A549 (cell line): ENCODE data around the gene SETD1B. TPM values are rescaled to one million over a fixed set of nuclear protein-coding genes. Genes with fewer than 3 reads are reported as not detected.

Experiments
- ATAC-seq, 2 experiments: fragments of 200-7000 bp in 1 of 2; fragments of >200 bp in 1 of 2; cut with Nextera tagmentation in 1 of 2; cut with Tn5 transposase in 1 of 2; 3 replicates each; pipeline versions ENCODE4 v1.8.0 to v1.9.1; 2018 to 2020; ENCODE audit warnings: mild to moderate bottlenecking in 1 of 2, moderate library complexity in 1 of 2
- CTCF ChIA-PET: fragments of 300-600 bp; sonication (Branson Sonifier 250); formaldehyde crosslinking; extraction: SDS; loops from one replicate; lab custom pipeline; 2021; ENCODE audit warnings: antibody characterized with exemption, inconsistent platforms; lab: Yijun Ruan, JAX
- POLR2A ChIA-PET: fragments of 350-600 bp; formaldehyde crosslinking; extraction: SDS; loops from one replicate; lab custom pipeline; 2021; ENCODE audit warnings: antibody characterized with exemption, inconsistent platforms; lab: Yijun Ruan, JAX
- DNase-seq, 2 experiments: peaks; one replicate each; pipeline versions ENCODE4 v3.0.0 to v3.0.0-alpha.2; 2011 to 2016; ENCODE audit warnings: low read depth in 1 of 2, low spot score in 1 of 2
- FAIRE-seq: peaks from 2 replicates; lab custom pipeline; 2011; peaks lifted over from hg19 to GRCh38; lab: Jason Lieb, UNC
- H3K27ac ChIP-seq, 2 experiments: fragments of >200 bp; sonication (Bioruptor Twin); formaldehyde crosslinking; 3 replicates each; pipeline ENCODE4 v1.5.1; 2016 to 2017
- H3K4me1 ChIP-seq: fragments of >200 bp; sonication (Bioruptor Twin); formaldehyde crosslinking; 3 replicates; pipeline ENCODE4 v1.6.1; 2016
- H3K4me2 ChIP-seq: fragments of >200 bp; sonication (Bioruptor Twin); formaldehyde crosslinking; 3 replicates; pipeline ENCODE4 v1.6.1; 2016
- H3K4me3 ChIP-seq: fragments of >200 bp; sonication (Bioruptor Twin); formaldehyde crosslinking; 3 replicates; pipeline ENCODE4 v1.5.1; 2016
- H3K9me3 ChIP-seq: fragments of >200 bp; sonication (Bioruptor Twin); formaldehyde crosslinking; 3 replicates; pipeline ENCODE4 v1.6.1; 2016
- CEBPB ChIP-seq, 2 experiments: fragments of >200 bp in 1 of 2; sonication (Bioruptor Twin) in 1 of 2; formaldehyde crosslinking in 1 of 2; IDR thresholded peaks; 2 replicates each; pipeline ENCODE4 v1.6.1; 2012 to 2016
- CHD4 ChIP-seq: fragments of 200-600 bp; sonication (generic); IDR thresholded peaks from 2 replicates; pipeline ENCODE4 v1.6.1; 2016; ENCODE audit warnings: antibody characterized with exemption, mild to moderate bottlenecking, borderline replicate concordance
- EHMT2 ChIP-seq: fragments of 200-600 bp; sonication (generic); IDR thresholded peaks from 2 replicates; pipeline ENCODE4 v1.6.1; 2016; ENCODE audit warnings: antibody characterized with exemption, low read depth, mild to moderate bottlenecking, moderate library complexity
- EP300 ChIP-seq, 2 experiments: fragments of >200 bp; sonication (Bioruptor Twin); formaldehyde crosslinking; IDR thresholded peaks; 2 replicates in 1 of 2; 3 replicates in 1 of 2; pipeline ENCODE4 v1.6.1; 2016 to 2017
- ESRRA ChIP-seq: fragments of 150-350 bp; IDR thresholded peaks from 2 replicates; pipeline ENCODE4 v1.6.1; 2014; ENCODE audit warnings: mild to moderate bottlenecking, low read length, borderline replicate concordance
- FOSL2 ChIP-seq, 2 experiments: fragments of 450-650 bp in 1 of 2; fragments of >200 bp in 1 of 2; sonication (Bioruptor Twin) in 1 of 2; formaldehyde crosslinking; IDR thresholded peaks; 2 replicates each; pipeline versions ENCODE4 v1.5.0 to v1.6.1; 2016 to 2020; ENCODE audit warnings: mild to moderate bottlenecking in 1 of 2, moderate library complexity in 1 of 2
- HDAC2 ChIP-seq: fragments of 200-600 bp; sonication (generic); IDR thresholded peaks from 2 replicates; pipeline ENCODE4 v1.6.1; 2016
- HOXB13 ChIP-seq: fragments of 250-450 bp; sonication (Bioruptor Pico); IDR thresholded peaks from 2 replicates; pipeline ENCODE4 v1.5.0; 2020; ENCODE audit warnings: low read depth, mild to moderate bottlenecking, moderate library complexity
- JUN ChIP-seq, 2 experiments: fragments of >200 bp; sonication (Bioruptor Twin); formaldehyde crosslinking; IDR thresholded peaks; 2 replicates in 1 of 2; 3 replicates in 1 of 2; pipeline ENCODE4 v1.6.1; 2016 to 2017
- KDM1A ChIP-seq: fragments of 200-600 bp; sonication (generic); IDR thresholded peaks from 2 replicates; pipeline ENCODE4 v1.6.1; 2016; ENCODE audit warnings: low read depth, mild to moderate bottlenecking
- KDM5A ChIP-seq: fragments of 200-600 bp; sonication (generic); IDR thresholded peaks from 2 replicates; pipeline ENCODE4 v1.6.1; 2016; ENCODE audit warnings: antibody characterized with exemption, mild to moderate bottlenecking
- MAZ ChIP-seq: fragments of 150-350 bp; IDR thresholded peaks from 2 replicates; pipeline ENCODE4 v1.6.1; 2014; ENCODE audit warnings: antibody characterized with exemption, low read depth, low read length, borderline replicate concordance
- NFE2L2 ChIP-seq: fragments of 150-350 bp; conservative IDR thresholded peaks from 2 replicates; pipeline ENCODE4 v1.6.1; 2014; ENCODE audit warnings: low read length
- POLR2A ChIP-seq: IDR thresholded peaks from 2 replicates; pipeline ENCODE4 v1.6.1; 2012; ENCODE audit warnings: mild to moderate bottlenecking, low read length
- RAD21 ChIP-seq, 2 experiments: fragments of >200 bp in 1 of 2; sonication (Bioruptor Twin) in 1 of 2; formaldehyde crosslinking in 1 of 2; IDR thresholded peaks in 1 of 2; conservative IDR thresholded peaks in 1 of 2; 2 replicates in 1 of 2; 3 replicates in 1 of 2; pipeline ENCODE4 v1.6.1; 2012 to 2018; ENCODE audit warnings: inconsistent platforms in 1 of 2
- RCOR1 ChIP-seq: fragments of 150-350 bp; IDR thresholded peaks from 2 replicates; pipeline ENCODE4 v1.6.1; 2014; ENCODE audit warnings: antibody characterized with exemption, low read length, low read depth
- TFCP2L1 ChIP-seq: fragments of 250-450 bp; sonication (Bioruptor Pico); IDR thresholded peaks from 2 replicates; pipeline ENCODE4 v1.5.0; 2021; ENCODE audit warnings: mild to moderate bottlenecking
- ZFP36 ChIP-seq: fragments of 450-650 bp; IDR thresholded peaks from 2 replicates; pipeline ENCODE4 v1.6.1; 2014; ENCODE audit warnings: borderline replicate concordance; ENCODE audit not compliant: partially characterized antibody
- ZNF302 ChIP-seq: fragments of 250-450 bp; sonication (Bioruptor Pico); IDR thresholded peaks from 2 replicates; pipeline ENCODE4 v1.9.0; 2021; ENCODE audit warnings: inconsistent platforms, mild to moderate bottlenecking, moderate library complexity
- WGBS: methylation state at CpG from one replicate; pipeline ENCODE4 v1.1.6; 2017; ENCODE audit errors: missing lambda C conversion rate; 5-methylcytosine and 5-hydroxymethylcytosine counted together
- polyA plus RNA-seq, 4 experiments: library from polyadenylated mRNA; depleted of rRNA in 3 of 4; stranded (reverse); fragments of >200 nt; fragmentation: RNase III in 1 of 4; extraction: RNeasy Plus Mini Kit Qiagen cat#74134 plus additional on column Dnase treatment in 1 of 4; gene quantifications; 2 replicates in 3 of 4; 3 replicates in 1 of 4; pipeline ENCODE4 v1.2.3, GENCODE V29; 2011 to 2017
- TF ChIP-seq, protein P1 (sequence below): fragments of 200-600 bp; sonication (generic); IDR thresholded peaks from 2 replicates; pipeline ENCODE4 v1.6.1; 2016; ENCODE audit warnings: antibody characterized with exemption, mild to moderate bottlenecking, moderate library complexity
- TF ChIP-seq, protein P2 (sequence below): IDR thresholded peaks from 2 replicates; pipeline ENCODE4 v1.6.1; 2012
- TF ChIP-seq, protein P3 (sequence below): IDR thresholded peaks from 2 replicates; pipeline ENCODE4 v1.6.1; 2012
- TF ChIP-seq, protein P4 (sequence below): fragments of 150-350 bp; IDR thresholded peaks from 2 replicates; pipeline ENCODE4 v1.6.1; 2014; ENCODE audit warnings: low read depth, mild to moderate bottlenecking, low read length
- TF ChIP-seq, protein P5 (sequence below): fragments of >200 bp; sonication (Bioruptor Twin); formaldehyde crosslinking; IDR thresholded peaks from 2 replicates; pipeline ENCODE4 v1.6.1; 2016
- TF ChIP-seq, protein P6 (sequence below): fragments of >200 bp; sonication (Bioruptor Twin); formaldehyde crosslinking; IDR thresholded peaks from 3 replicates; pipeline ENCODE4 v1.5.1; 2016
- TF ChIP-seq, protein P7 (sequence below): fragments of 250-450 bp; sonication (Bioruptor Pico); IDR thresholded peaks from 2 replicates; pipeline ENCODE4 v1.5.0; 2020; ENCODE audit warnings: low read depth, mild to moderate bottlenecking, moderate library complexity

SETD1B gene
- polyA plus RNA-seq, 2 of the 4 experiments (the other 2 are of a cell fraction), result 1.1 to 8.6 TPM

DNA sequence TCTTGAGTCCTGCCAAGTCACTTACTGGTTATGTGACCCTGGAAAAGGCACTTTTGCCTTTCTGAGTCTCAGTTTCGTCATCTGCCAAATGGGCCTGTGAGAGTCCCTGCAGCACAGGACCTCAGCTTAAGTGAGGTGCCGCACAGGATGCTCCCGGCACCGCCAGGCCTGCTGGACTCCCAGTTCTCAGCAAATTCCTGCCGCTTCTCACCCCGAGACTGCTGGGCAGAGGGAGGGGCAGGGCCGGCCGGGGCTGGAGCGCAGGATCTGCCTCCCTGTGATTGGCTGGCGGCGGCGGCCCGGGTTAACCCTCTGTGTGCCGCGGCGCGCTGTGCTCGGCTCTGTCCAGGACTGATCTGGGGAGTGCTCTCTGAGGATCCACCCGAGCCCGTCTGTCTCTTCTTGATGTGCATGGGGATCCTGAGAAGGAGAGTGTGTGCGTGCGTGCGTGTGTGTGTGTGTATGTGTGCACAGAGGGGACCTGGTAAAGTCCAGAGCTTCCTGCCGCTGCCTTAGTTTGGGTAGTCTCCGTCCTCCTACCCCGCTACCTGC lies 8.6 kb downstream of the SETD1B start:
- H3K9me3 ChIP-seq, result no peaks in the 10 kb centered on the region
- POLR2A ChIA-PET, result interaction anchor here (0.5 to 2.9 kb wide), 7 partner anchors 10 to 524 kb away, joined by 3 to 43 read pairs (median 5); partner anchors contain the start of genes PSMD9, RHOF and SETD1B
- no peak for FAIRE-seq

DNA sequence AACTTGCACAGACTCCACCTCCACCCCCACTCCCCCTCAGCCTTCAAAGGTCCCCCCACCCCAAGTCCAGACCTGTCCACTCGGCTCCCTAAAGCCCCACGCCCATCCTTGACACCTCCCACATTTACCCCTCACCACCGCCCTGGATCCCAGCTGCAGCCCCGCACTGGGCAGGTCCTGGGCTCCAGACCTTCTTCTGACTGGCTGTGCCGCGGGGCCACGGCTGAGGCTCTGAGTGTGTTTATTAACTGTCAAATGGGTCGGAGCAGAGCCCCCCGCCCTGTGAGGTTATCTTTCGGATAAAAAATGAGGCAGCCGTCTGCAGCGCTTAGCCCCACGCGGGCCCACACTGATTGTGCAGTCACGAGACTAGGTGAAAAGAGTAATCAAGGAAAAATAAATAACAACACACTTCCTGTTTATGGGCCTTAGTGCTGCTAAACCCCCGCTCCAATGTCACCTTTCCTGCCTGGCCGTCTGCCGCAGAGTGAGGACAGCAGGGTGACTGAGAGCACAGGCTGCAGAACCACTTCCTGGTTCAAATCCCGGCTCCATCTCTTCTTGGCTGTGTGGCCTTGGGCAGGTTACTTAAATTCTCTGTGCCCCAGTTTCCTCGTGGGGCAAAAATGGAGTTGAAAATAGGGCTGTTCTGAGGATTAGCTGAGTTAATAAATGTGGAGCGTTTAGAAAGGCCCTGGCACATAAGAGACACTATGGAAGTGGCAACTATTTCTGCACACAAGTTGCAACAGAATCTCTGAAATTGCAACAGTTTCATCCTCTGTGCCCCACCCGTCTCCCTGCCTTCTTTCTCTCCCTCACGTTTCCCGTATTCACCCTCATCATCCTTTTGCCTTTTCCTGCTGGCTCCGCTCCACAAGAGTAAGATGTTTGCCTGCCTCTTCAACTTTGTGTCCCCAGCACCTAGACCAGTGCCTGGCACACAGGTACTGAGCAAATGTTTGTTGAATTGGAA lies 9.4 kb downstream of the SETD1B start:
- H3K4me2 ChIP-seq, result peak overlapping the region; percentile 97
- H3K4me3 ChIP-seq, result peak overlapping the region; percentile 53; the same call in 2 of the 3 replicates
- 69% methylated on average over 25 of the region's 25 CpGs for WGBS
- peaks cover 31% of the 10 kb centered on the region for H3K4me1 ChIP-seq
- POLR2A ChIA-PET, result interaction anchor here (0.5 to 2.9 kb wide), 4 partner anchors 11 to 523 kb away, joined by 3 to 43 read pairs (median 20); partner anchors contain the start of genes RHOF and SETD1B
- CTCF ChIA-PET, result interaction anchor here (1.8 to 72.2 kb wide), 7 partner anchors 3 to 114 kb away, joined by 7 to 2657 read pairs (median 15); partner anchors contain the start of genes PSMD9, RHOF and SETD1B
- FAIRE-seq (no peak), ATAC-seq (peak in 1 of 2 experiments; percentile 2; a peak in 3 of 6 replicates), DNase-seq (no peak)
- no peaks in the 10 kb centered on the region for H3K9me3 ChIP-seq
- H3K27ac ChIP-seq, result peak overlapping the region; percentile 2 to 85; a peak in 5 of 6 replicates
- no peak for TF ChIP-seq ESRRA
- TF ChIP-seq NFE2L2, result no peak
- no peak for TF ChIP-seq EP300 (IDR thresholded peaks at IDR 0.05)
- no peak for TF ChIP-seq FOSL2 (IDR thresholded peaks at IDR 0.05)
- TF ChIP-seq FOSL2 (CRISPR knock-in tag; IDR thresholded peaks at IDR 0.05), result no peak
- TF ChIP-seq, protein P1, sequence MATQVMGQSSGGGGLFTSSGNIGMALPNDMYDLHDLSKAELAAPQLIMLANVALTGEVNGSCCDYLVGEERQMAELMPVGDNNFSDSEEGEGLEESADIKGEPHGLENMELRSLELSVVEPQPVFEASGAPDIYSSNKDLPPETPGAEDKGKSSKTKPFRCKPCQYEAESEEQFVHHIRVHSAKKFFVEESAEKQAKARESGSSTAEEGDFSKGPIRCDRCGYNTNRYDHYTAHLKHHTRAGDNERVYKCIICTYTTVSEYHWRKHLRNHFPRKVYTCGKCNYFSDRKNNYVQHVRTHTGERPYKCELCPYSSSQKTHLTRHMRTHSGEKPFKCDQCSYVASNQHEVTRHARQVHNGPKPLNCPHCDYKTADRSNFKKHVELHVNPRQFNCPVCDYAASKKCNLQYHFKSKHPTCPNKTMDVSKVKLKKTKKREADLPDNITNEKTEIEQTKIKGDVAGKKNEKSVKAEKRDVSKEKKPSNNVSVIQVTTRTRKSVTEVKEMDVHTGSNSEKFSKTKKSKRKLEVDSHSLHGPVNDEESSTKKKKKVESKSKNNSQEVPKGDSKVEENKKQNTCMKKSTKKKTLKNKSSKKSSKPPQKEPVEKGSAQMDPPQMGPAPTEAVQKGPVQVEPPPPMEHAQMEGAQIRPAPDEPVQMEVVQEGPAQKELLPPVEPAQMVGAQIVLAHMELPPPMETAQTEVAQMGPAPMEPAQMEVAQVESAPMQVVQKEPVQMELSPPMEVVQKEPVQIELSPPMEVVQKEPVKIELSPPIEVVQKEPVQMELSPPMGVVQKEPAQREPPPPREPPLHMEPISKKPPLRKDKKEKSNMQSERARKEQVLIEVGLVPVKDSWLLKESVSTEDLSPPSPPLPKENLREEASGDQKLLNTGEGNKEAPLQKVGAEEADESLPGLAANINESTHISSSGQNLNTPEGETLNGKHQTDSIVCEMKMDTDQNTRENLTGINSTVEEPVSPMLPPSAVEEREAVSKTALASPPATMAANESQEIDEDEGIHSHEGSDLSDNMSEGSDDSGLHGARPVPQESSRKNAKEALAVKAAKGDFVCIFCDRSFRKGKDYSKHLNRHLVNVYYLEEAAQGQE, result no peak
- TF ChIP-seq ZFP36, result peak; percentile 27
- TF ChIP-seq ZNF302 (CRISPR knock-in tag), result no peak
- TF ChIP-seq EHMT2, result no peak
- TF ChIP-seq, protein P2, sequence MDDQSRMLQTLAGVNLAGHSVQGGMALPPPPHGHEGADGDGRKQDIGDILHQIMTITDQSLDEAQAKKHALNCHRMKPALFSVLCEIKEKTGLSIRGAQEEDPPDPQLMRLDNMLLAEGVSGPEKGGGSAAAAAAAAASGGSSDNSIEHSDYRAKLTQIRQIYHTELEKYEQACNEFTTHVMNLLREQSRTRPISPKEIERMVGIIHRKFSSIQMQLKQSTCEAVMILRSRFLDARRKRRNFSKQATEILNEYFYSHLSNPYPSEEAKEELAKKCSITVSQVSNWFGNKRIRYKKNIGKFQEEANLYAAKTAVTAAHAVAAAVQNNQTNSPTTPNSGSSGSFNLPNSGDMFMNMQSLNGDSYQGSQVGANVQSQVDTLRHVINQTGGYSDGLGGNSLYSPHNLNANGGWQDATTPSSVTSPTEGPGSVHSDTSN, result no peak

More for the DNA sequence above, 8.6 kb downstream of the SETD1B start:
- WGBS, result 61% methylated on average over 6 of the region's 26 CpGs
- CTCF ChIA-PET, result interaction anchor here (0.6 to 72.2 kb wide), 29 partner anchors 2 to 276 kb away, joined by 3 to 2657 read pairs (median 3); partner anchors contain the start of genes PSMD9, RHOF and SETD1B
- TF ChIP-seq ZNF302 (CRISPR knock-in tag) (no peak), HDAC2 (peak; percentile 99), TFCP2L1 (CRISPR knock-in tag) (0 out of 2 replicates have a peak, but pooled peaks have one; percentile 45), RAD21 (conservative IDR thresholded peaks at IDR 0.05 in 1 of 2, IDR thresholded peaks at IDR 0.05 in 1 of 2) (peak in 1 of 2 experiments; percentile 22; a peak in 1 of 5 replicates), JUN (IDR thresholded peaks at IDR 0.05) (0 out of 5 replicates have a peak, but pooled peaks of 1 of the 2 experiments have one; percentile 54), CEBPB (IDR thresholded peaks at IDR 0.05) (no peak), KDM5A (peak; percentile 55), ZFP36 (peak; percentile 50), KDM1A (peak; percentile 100), ESRRA (0 out of 2 replicates have a peak, but pooled peaks have one; percentile 18), RCOR1 (peak; percentile 97), CHD4 (peak; percentile 96), HOXB13 (CRISPR knock-in tag) (no peak), POLR2A (no peak), MAZ (no peak)
- TF ChIP-seq, protein P3, sequence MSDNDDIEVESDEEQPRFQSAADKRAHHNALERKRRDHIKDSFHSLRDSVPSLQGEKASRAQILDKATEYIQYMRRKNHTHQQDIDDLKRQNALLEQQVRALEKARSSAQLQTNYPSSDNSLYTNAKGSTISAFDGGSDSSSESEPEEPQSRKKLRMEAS, result 0 out of 2 replicates have a peak, but pooled peaks have one; percentile 15
- TF ChIP-seq, protein P4, sequence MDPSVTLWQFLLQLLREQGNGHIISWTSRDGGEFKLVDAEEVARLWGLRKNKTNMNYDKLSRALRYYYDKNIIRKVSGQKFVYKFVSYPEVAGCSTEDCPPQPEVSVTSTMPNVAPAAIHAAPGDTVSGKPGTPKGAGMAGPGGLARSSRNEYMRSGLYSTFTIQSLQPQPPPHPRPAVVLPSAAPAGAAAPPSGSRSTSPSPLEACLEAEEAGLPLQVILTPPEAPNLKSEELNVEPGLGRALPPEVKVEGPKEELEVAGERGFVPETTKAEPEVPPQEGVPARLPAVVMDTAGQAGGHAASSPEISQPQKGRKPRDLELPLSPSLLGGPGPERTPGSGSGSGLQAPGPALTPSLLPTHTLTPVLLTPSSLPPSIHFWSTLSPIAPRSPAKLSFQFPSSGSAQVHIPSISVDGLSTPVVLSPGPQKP, result no peak
- TF ChIP-seq, protein P5, sequence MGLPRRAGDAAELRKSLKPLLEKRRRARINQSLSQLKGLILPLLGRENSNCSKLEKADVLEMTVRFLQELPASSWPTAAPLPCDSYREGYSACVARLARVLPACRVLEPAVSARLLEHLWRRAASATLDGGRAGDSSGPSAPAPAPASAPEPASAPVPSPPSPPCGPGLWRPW, result no peak
- TF ChIP-seq, protein P6, sequence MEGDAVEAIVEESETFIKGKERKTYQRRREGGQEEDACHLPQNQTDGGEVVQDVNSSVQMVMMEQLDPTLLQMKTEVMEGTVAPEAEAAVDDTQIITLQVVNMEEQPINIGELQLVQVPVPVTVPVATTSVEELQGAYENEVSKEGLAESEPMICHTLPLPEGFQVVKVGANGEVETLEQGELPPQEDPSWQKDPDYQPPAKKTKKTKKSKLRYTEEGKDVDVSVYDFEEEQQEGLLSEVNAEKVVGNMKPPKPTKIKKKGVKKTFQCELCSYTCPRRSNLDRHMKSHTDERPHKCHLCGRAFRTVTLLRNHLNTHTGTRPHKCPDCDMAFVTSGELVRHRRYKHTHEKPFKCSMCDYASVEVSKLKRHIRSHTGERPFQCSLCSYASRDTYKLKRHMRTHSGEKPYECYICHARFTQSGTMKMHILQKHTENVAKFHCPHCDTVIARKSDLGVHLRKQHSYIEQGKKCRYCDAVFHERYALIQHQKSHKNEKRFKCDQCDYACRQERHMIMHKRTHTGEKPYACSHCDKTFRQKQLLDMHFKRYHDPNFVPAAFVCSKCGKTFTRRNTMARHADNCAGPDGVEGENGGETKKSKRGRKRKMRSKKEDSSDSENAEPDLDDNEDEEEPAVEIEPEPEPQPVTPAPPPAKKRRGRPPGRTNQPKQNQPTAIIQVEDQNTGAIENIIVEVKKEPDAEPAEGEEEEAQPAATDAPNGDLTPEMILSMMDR, result peak; percentile 39; the same call in 2 of the 3 replicates
- TF ChIP-seq, protein P7, sequence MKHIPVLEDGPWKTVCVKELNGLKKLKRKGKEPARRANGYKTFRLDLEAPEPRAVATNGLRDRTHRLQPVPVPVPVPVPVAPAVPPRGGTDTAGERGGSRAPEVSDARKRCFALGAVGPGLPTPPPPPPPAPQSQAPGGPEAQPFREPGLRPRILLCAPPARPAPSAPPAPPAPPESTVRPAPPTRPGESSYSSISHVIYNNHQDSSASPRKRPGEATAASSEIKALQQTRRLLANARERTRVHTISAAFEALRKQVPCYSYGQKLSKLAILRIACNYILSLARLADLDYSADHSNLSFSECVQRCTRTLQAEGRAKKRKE, result no peak
- Histone ChIP-seq H3K4me1 (peaks cover 32% of the 10 kb centered on the region), H3K27ac (peak overlapping the region; percentile 74 to 85), H3K4me2 (peak overlapping the region; percentile 97), H3K4me3 (peak overlapping the region; percentile 53)
- DNase-seq (peak; percentile 82 to 92), ATAC-seq (peak; percentile 69 to 87)
